NCI-H2196 (cell line): ENCODE measurements around the gene ZNF282.

ENCODE experiments used
- DNase-seq: peaks from one replicate; lab custom pipeline; 2025; ENCODE audit not compliant: unreplicated experiment; lab: John Stamatoyannopoulos, UW

The ZNF282 gene

GRCh38 chr7:149195180-149196150 lies at the start of gene ZNF282:
Gene ZNF282, plus strand, starts transcription at chr7:149195546. Its CDS starts 44 bp downstream, at chr7:149195590.
- peak; percentile 89 for DNase-seq

- DNase-seq: peak; percentile 86
Measured at GRCh38 chr7:149147072-149147751, 48.1 kb upstream of the ZNF282 start, which contains the start of gene ZNF398. Gene ZNF398, plus strand, starts transcription at chr7:149147453. Its CDS starts 290 bp downstream, at chr7:149147743.

- peak; percentile 25 for DNase-seq
Measured at GRCh38 chr7:149147752-149148653, 47.3 kb upstream of the ZNF282 start.

- DNase-seq: no peak
Measured at GRCh38 chr7:149150981-149151380, 44.4 kb upstream of the ZNF282 start.

- no peak for DNase-seq
Measured at GRCh38 chr7:149153346-149153745, 42.0 kb upstream of the ZNF282 start.

GRCh38 chr7:149154056-149154455 lies 41.3 kb upstream of the ZNF282 start:
- DNase-seq: no peak

GRCh38 chr7:149156898-149157297 lies 38.4 kb upstream of the ZNF282 start:
- DNase-seq: no peak

- no peak for DNase-seq
Measured at GRCh38 chr7:149161241-149161848, 34.0 kb upstream of the ZNF282 start.

- DNase-seq: no peak
Measured at GRCh38 chr7:149166142-149166541, 29.2 kb upstream of the ZNF282 start.

- no peak for DNase-seq
Measured at GRCh38 chr7:149166630-149167352, 28.6 kb upstream of the ZNF282 start.

GRCh38 chr7:149171892-149172533 lies 23.3 kb upstream of the ZNF282 start:
- no peak for DNase-seq

GRCh38 chr7:149172534-149172920 lies 22.8 kb upstream of the ZNF282 start:
- DNase-seq: no peak

- no peak for DNase-seq
Measured at GRCh38 chr7:149175150-149175549, 20.2 kb upstream of the ZNF282 start.

GRCh38 chr7:149179241-149179640 lies 16.1 kb upstream of the ZNF282 start:
- no peak for DNase-seq

- DNase-seq: no peak
Measured at GRCh38 chr7:149180722-149181449, 14.5 kb upstream of the ZNF282 start.

GRCh38 chr7:149181450-149181790 lies 13.9 kb upstream of the ZNF282 start:
- DNase-seq: no peak

GRCh38 chr7:149184274-149184673 lies 11.1 kb upstream of the ZNF282 start:
- no peak for DNase-seq

GRCh38 chr7:149188213-149188612 lies 7.1 kb upstream of the ZNF282 start:
- DNase-seq: no peak
